Esophagus squamous epithelium (tissue), 5 donors: Measurements from ENCODE around the gene PLBD1. TPM values are rescaled to one million over a fixed set of nuclear protein-coding genes. Genes with fewer than 3 reads are reported as not detected.

Experiments used
- DNase-seq: peaks from one replicate; lab custom pipeline; 2025; lab: John Stamatoyannopoulos, UW
- H3K27ac ChIP-seq, 4 donors: fragments of 200-600 bp; sonication (generic); one replicate each; pipeline ENCODE4 v1.5.1; 2016 to 2019; ENCODE audit warnings: mild to moderate bottlenecking in 1 of 4
- H3K27me3 ChIP-seq, 4 donors: fragments of 200-600 bp; sonication (generic); 1 replicate in 3 of 4; 2 replicates in 1 of 4; pipeline versions ENCODE4 v1.5.1 to v1.6.0; 2017 to 2021; ENCODE audit warnings: antibody characterized with exemption in 1 of 4
- H3K36me3 ChIP-seq, 3 donors: fragments of 200-600 bp; sonication (generic); one replicate each; pipeline ENCODE4 v1.5.1; 2016 to 2019
- H3K4me1 ChIP-seq, 3 donors: fragments of 200-600 bp; sonication (generic); one replicate each; pipeline ENCODE4 v1.5.1; 2017 to 2019
- H3K4me3 ChIP-seq, 4 donors: fragments of 200-600 bp; sonication (generic); 1 replicate in 3 of 4; 2 replicates in 1 of 4; pipeline ENCODE4 v1.5.1; 2016 to 2019; ENCODE audit warnings: mild to moderate bottlenecking in 2 of 4, moderate library complexity in 1 of 4
- H3K9me3 ChIP-seq, 3 donors: fragments of 200-600 bp; sonication (generic); one replicate each; pipeline ENCODE4 v1.5.1; 2016 to 2019
- POLR2A ChIP-seq, 4 donors: fragments of 450-650 bp; IDR thresholded peaks; one replicate each; pipeline ENCODE4 v1.6.1; 2017; ENCODE audit warnings: antibody characterized with exemption in 4 of 4, mild to moderate bottlenecking in 4 of 4, moderate library complexity in 3 of 4
- WGBS, 2 donors: methylation state at CpG; one replicate each; pipeline ENCODE4 v1.1.5; 2018; 5-methylcytosine and 5-hydroxymethylcytosine counted together
- intact Hi-C: fragments of 100-400 bp; cut with DNase I; formaldehyde crosslinking; loops from one replicate; pipeline ENCODE4 v1.15.0; 2022
- total RNA-seq, 4 donors: library from RNA; depleted of rRNA; stranded (reverse); fragments of >200 nt; gene quantifications; one replicate each; pipeline ENCODE4 v1.1.0, GENCODE V29; 2016
- TF ChIP-seq, protein P1 (sequence below), 6 experiments: fragments of 450-650 bp in 4 of 6; fragments of 200-600 bp in 2 of 6; sonication (generic) in 2 of 6; IDR thresholded peaks; one replicate each; pipeline ENCODE4 v1.5.1; 2016 to 2019; ENCODE audit warnings: antibody characterized with exemption in 6 of 6, mild to moderate bottlenecking in 4 of 6, moderate library complexity in 4 of 6
- donor health status: DM: yes; HTN: yes; CAD: no.

Gene PLBD1
- total RNA-seq, 4 donors from 2014 or later = 32.4 to 71.8 (median 56.5) TPM

DNA sequence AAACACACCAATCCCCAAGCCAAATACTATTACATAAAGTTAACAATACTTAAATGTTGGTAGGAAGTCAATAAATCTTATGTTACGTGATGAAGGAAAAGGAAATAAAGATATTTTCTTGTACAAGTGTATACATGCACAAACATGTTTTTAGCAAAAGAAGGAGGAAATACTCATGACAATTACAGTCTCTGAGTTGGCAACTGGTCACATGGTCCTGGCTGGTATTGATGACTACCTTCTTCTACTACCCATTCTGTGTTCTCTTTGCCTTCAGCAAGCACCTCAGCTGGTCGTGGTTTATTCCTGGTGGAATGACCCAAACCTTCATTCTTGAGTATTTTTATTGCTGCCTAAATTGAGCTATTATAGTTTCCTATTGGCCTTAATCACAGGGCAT, 84.8 kb downstream of the PLBD1 start:
- H3K27me3 ChIP-seq = no peaks in the 10 kb centered on the region
- H3K4me1 ChIP-seq = no peaks in the 10 kb centered on the region
- intact Hi-C loops = no loop called here
- H3K36me3 ChIP-seq = peaks cover 7 to 100% (median 35%) of the 10 kb centered on the region in 3 donors
- no peak for DNase-seq
- 69 to 71% methylated on average over 2 of the region's 2 CpGs for WGBS, 2 donors
- H3K4me3 ChIP-seq = no peak overlapping the region
- no peaks in the 10 kb centered on the region for H3K9me3 ChIP-seq
- peak overlapping the region in 2 of 4 donors; percentile 7 to 44 for H3K27ac ChIP-seq
- TF ChIP-seq, protein P1, sequence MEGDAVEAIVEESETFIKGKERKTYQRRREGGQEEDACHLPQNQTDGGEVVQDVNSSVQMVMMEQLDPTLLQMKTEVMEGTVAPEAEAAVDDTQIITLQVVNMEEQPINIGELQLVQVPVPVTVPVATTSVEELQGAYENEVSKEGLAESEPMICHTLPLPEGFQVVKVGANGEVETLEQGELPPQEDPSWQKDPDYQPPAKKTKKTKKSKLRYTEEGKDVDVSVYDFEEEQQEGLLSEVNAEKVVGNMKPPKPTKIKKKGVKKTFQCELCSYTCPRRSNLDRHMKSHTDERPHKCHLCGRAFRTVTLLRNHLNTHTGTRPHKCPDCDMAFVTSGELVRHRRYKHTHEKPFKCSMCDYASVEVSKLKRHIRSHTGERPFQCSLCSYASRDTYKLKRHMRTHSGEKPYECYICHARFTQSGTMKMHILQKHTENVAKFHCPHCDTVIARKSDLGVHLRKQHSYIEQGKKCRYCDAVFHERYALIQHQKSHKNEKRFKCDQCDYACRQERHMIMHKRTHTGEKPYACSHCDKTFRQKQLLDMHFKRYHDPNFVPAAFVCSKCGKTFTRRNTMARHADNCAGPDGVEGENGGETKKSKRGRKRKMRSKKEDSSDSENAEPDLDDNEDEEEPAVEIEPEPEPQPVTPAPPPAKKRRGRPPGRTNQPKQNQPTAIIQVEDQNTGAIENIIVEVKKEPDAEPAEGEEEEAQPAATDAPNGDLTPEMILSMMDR (IDR thresholded peaks at IDR 0.05) = no peak
- TF ChIP-seq POLR2A (IDR thresholded peaks at IDR 0.05) = no peak

DNA sequence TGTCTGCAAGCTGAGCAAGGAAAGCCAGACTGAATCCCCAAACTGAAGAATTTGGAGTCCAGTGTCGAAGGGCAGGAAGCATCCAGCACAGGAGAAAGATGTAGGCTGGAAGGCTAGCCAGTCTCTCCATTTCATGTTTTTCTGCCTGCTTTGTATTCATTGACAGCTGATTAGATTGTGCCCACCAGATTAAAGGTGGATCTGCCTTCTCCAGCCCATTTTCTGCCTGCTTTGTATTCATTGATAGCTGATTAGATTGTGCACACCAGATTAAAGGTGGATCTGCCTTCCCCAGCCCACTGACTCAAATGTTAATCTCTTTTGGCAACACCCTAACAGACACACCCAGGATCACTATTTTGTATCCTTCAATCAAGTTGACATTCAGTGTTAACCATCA, 85.3 kb downstream of the PLBD1 start:
- DNase-seq = no peak
- intact Hi-C loops = no loop called here
- H3K27ac ChIP-seq = peak overlapping the region in 2 of 4 donors; percentile 7 to 44
- no peaks in the 10 kb centered on the region for H3K9me3 ChIP-seq
- 88 to 89% methylated on average over 1 of the region's 1 CpG for WGBS, 2 donors
- TF ChIP-seq, protein P1 (IDR thresholded peaks at IDR 0.05) = no peak
- TF ChIP-seq POLR2A (IDR thresholded peaks at IDR 0.05) = no peak
- H3K4me1 ChIP-seq = no peaks in the 10 kb centered on the region
- no peaks in the 10 kb centered on the region for H3K27me3 ChIP-seq
- no peak overlapping the region for H3K4me3 ChIP-seq
- H3K36me3 ChIP-seq = peaks cover 7 to 100% (median 31%) of the 10 kb centered on the region in 3 donors

DNA sequence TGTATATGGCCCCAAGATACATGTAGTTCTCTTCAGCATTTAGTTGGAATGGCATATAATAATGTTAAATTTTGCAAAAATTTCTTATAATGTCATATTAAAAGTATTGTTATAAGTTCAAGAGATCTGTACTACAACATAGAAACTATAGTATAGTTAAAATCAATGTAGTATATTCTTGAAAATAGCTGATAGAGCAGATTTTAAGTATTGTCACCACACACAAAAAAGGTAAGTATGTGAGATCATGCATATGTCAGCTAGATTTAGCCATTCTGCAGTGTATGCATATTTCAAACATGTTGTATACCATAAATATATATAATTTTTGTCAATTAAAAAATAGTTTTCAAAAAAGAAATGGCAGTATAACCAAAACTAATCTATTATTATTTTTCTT, 86.5 kb downstream of the PLBD1 start:
- no peak overlapping the region for H3K4me3 ChIP-seq
- no peaks in the 10 kb centered on the region for H3K27me3 ChIP-seq
- intact Hi-C loops = no loop called here
- no peaks in the 10 kb centered on the region for H3K4me1 ChIP-seq
- TF ChIP-seq, protein P1 (IDR thresholded peaks at IDR 0.05) = no peak
- TF ChIP-seq POLR2A (IDR thresholded peaks at IDR 0.05) = no peak
- H3K36me3 ChIP-seq = peaks cover 7 to 100% (median 30%) of the 10 kb centered on the region in 3 donors
- H3K9me3 ChIP-seq = no peaks in the 10 kb centered on the region
- no peak for DNase-seq
- H3K27ac ChIP-seq = no peak overlapping the region

GRCh38 chr12:14479004-14479403, 88.7 kb downstream of the PLBD1 start:
- H3K27me3 ChIP-seq = no peaks in the 10 kb centered on the region
- H3K4me3 ChIP-seq = no peak overlapping the region
- H3K9me3 ChIP-seq = peaks cover 3 to 21% (median 20%) of the 10 kb centered on the region in 3 donors
- TF ChIP-seq, protein P1 (IDR thresholded peaks at IDR 0.05) = no peak
- TF ChIP-seq POLR2A (IDR thresholded peaks at IDR 0.05) = no peak
- H3K27ac ChIP-seq = no peak overlapping the region
- no peaks in the 10 kb centered on the region for H3K4me1 ChIP-seq
- WGBS, 2 donors = 87 to 88% methylated on average over 1 of the region's 1 CpG
- intact Hi-C loops = no loop called here
- peaks cover 17 to 100% (median 30%) of the 10 kb centered on the region in 3 donors for H3K36me3 ChIP-seq
- no peak for DNase-seq

- Histone ChIP-seq H3K36me3 (peaks cover 10 to 97% (median 13%) of the 10 kb centered on the region in 3 donors), H3K4me3 (no peak overlapping the region), H3K9me3 (peaks cover 5 to 54% (median 39%) of the 10 kb centered on the region in 3 donors), H3K4me1 (no peaks in the 10 kb centered on the region), H3K27me3 (no peaks in the 10 kb centered on the region), H3K27ac (no peak overlapping the region)
- WGBS, 2 donors = 86 to 89% methylated on average over 4 of the region's 4 CpGs
- TF ChIP-seq, protein P1 (IDR thresholded peaks at IDR 0.05) = no peak
- TF ChIP-seq POLR2A (IDR thresholded peaks at IDR 0.05) = no peak
- DNase-seq = no peak
- intact Hi-C loops = no loop called here
Observed at GRCh38 chr12:14473707-14474287, 93.9 kb downstream of the PLBD1 start.
